GM19240 (cell line): ENCODE results near the gene GALNT16.

Experiments
- DNase-seq: peaks from one replicate; pipeline ENCODE4 v3.0.0; 2011; ENCODE audit warnings: low spot score; ENCODE audit not compliant: insufficient read length

The GALNT16 gene

DNA sequence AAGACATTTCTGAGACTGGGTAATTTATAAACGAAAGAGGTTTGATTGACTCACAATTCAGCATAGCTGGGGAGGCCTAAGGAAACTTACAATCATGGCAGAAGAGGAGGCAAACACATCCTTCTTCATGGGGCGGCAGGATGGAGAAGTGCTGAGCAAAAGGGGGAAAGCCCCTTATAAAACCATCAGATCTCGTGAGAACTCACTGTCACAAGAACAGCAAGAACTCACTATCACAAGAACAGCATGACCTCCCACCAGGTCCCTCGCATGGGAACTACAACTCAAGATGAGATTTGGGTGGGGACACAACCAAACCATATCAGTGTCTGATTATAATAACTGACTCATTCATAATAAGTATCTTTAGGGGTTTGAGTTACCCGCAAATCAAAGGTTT lies 144.9 kb downstream of the GALNT16 start:
- no peak for DNase-seq

GRCh38 chr14:69405762-69406161 lies 145.8 kb downstream of the GALNT16 start:
- no peak for DNase-seq
